OCI-M2 (cell line): ENCODE data around the gene ARHGDIA.
"Not testable (repeated sequence)": the region's sequence is repeated elsewhere in the genome, so short reads cannot be mapped to it uniquely, and the experiment has no call there.

Experiments used
- DNase-seq: peaks from one replicate; lab custom pipeline; 2025; ENCODE audit not compliant: unreplicated experiment; lab: John Stamatoyannopoulos, UW

The ARHGDIA gene

GRCh38 chr17:81844887-81845286 is 26.2 kb downstream of the ARHGDIA start:
- DNase-seq, result no peak

- DNase-seq, result no peak
Measured at GRCh38 chr17:81844327-81844851, 26.7 kb downstream of the ARHGDIA start.

- no peak for DNase-seq
Measured at GRCh38 chr17:81843713-81844326, 27.3 kb downstream of the ARHGDIA start.

DNA sequence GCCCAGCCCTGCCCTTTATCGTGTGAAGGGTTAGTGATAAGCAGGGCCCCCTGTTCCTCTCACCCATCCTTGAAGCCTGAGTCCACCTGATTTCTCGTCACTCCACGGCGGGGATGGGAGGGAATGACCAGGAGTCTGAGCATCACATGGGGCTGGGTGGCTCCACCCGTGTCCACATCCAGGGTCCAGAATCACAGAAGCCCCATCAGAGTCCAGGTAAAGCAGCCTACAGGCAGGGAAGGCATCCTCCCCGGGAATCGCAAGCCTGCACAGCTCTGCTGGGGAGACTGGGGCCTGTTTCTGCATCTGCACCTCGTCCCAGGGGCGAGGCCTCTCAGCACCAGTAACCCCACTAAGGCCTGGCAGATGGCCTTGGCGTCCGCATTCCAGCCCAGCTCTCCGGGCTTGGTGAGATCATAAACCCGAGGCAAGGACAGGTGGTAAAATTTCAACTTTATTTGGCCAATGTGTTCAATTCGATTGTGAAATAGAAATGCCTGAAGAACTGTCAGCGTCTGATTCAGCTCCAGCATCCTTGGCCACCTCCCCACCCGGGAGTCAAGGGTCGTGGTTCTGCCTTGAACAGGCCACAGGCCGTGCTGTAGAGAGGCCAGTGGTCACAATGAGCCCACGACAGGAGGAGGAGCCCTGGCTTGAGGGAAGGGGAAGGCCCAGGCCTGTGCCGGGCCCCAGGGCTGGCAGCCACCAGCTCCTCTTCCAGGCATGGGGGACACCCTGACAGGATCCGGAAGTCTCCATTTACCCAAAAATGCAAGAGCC is 28.2 kb downstream of the ARHGDIA start:
- DNase-seq, result no peak

GRCh38 chr17:81842378-81842724 is 28.8 kb downstream of the ARHGDIA start:
- no peak for DNase-seq

DNA sequence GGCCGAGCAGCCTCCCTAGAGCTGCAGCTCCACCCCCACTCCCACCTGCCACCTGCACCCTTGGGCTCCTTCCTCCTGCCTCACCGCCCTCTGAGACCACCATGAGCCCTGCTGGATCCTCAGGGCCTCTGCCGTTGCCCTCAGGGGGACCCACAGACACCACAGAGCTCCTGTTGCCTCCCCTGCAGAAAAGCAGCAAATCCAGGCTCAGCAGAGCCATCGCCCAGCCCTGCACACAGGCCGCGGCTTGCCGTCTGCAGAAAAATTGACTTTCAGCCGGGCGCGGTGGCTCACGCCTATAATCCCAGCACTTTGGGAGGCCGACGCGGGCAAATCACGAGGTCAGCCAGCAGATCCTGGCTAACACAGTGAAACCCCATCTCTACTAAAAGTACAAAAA is 29.3 kb downstream of the ARHGDIA start:
- no peak for DNase-seq

DNA sequence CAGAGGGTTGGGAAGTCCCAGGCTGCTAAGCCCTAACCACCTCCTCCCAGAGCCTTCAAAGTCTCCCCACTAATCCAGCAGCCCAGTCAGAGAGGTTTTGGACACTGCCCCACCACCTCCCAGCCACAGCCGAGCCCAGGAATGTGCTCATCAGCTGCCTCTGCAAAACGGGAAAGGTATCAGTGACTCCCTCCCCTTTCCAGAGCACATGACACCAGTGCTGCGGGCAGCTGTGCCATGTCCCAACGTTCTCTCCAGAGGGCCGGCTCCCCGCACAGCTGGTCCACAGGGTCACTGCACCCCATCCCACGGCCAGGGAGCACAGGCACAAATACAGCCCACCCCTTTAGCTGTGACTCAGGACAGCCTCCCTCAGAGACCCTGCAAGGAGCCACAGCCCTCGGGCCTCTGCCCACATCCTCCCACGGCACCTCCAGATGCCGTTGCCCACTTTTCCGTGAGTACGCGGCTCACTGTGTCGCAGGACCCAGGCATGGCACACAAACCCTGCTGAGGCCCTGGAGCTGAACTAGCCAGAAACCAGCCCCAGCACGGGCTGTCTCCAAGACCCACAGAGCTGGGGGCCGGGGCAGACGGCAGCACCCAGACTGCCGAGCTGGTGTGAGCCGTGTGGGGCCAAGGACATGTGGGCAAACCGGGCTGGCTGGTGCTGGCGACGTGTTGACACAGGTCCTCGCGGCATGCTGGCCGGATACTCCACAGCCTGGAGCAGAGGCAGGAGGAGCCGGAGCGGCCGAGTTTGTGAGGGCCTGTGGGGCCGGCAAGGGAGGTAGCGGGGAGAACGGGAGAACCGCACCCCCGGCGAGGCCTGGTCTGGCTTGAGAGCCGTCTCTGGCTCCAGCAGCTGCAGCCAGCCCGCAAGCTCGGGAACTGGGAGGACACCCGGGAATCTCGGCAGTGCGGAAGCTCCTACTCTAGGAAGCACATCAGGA is 30.0 kb downstream of the ARHGDIA start:
- no peak for DNase-seq

DNA sequence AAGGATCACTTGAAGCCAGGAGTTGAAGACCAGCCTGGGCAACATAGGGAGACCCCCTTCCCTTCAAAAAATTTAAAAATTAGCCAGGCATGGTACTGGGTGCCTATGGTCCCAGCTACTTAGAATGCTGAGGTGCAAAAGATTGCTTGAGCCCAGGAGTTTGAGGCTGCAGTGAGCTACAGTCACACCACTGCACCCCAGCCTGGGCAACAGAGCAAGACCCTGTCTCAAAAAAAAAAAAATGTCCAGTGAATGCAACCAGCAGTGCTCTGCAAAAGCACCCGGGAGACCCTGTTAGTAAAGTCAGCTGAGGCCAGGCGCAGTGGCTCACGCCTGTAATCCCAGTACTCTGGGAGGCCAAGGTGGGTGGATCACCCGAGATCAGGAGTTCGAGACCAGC is 31.1 kb downstream of the ARHGDIA start:
- not testable (repeated sequence) for DNase-seq

- DNase-seq, result no peak
Measured at GRCh38 chr17:81839301-81839700, 31.8 kb downstream of the ARHGDIA start.

- DNase-seq, result no peak
Measured at GRCh38 chr17:81838753-81839255, 32.3 kb downstream of the ARHGDIA start.

DNA sequence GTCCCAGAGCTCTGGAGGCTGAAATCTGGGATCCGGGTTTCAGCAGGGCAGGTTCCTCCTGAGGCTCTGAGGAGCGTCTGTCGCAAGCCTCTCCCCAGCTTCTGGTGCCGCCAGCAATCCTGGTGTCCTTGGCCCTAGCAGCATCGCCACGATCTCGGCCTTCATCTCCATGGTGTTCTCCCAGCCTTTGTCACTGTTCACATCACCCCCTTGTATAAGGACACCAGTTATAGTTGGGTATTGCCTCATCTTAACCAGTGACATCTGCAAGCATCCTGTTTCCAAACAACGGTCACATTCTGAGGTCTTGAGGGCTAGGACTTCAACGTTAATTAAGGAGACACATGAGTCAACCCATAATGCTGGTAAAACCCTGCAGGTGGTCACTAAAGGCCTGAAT is 33.5 kb downstream of the ARHGDIA start:
- DNase-seq, result no peak

DNA sequence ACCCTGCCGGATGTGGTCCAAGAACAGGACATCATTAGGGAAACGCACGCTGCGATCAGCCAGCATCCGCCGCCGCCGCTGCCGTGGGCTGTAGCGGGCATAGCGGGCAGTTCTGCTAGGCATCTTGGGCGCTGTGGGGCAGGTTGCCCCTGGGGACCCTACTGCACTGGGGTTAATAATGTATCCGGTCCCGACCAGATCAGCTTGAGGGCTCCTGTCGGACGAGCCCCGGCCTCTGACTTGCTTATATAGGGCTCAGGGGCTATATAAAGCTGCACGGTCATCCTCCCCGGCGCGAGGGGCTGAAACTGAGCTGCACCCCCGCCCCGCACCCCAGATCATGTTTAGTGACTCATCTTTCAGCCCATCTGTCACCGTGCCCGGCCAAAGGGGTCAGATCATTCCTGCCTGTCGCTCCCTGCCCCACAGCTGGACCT is 36.3 kb downstream of the ARHGDIA start, which contains the start of gene PPP1R27:
Gene PPP1R27 (minus strand): TSS at position 220 of the 437 bp plus-strand sequence. CDS start 97 bp downstream, at position 123.
- no peak for DNase-seq

- DNase-seq, result no peak
Measured at GRCh38 chr17:81833921-81834830, 37.0 kb downstream of the ARHGDIA start.

DNA sequence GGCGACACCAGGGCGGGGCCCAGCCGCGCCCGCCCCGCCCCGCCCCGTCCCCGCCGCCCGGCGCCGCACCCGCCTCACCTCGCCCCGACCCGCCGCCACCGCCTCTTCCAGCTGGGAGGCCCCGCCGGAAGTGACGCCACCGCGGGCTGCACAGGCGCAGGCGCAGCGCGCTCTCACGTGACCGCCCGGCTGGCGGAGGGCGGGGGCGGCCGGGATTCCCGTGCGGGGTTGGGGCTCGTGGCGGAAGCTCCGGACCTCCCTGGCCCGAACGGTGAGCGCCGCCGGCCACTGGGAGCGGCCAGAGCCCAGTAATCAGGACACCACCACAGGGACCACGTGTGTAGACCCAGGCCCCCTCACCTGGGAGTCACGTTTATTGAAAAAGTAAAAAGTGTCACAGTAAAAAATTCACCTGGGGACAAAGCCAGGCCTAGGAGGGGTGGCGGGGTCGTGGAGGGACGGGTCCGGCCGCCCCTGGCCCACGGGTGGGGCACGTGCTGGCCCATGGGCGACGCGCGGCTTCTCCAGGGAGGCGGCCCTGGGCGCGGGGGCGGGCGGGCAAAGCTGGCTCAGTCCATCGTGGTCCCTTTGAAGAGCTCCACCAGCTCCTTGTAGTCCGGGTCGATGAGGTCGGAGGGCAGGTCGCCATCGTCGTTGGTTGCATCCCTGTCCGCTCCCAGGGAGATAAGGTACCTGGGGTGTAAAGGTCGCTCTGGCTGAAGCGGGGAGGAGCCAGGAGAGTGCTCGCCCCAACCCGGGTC is 37.8 kb downstream of the ARHGDIA start, which contains the start of gene MCRIP1:
Gene MCRIP1 (minus strand): TSS at position 132 of the 761 bp plus-strand sequence. CDS start 8,785 bp downstream, outside the sequence.
- peak; percentile 9 for DNase-seq

GRCh38 chr17:81832608-81833159 is 38.5 kb downstream of the ARHGDIA start:
- DNase-seq, result no peak

- no peak for DNase-seq
Measured at GRCh38 chr17:81831957-81832607, 39.1 kb downstream of the ARHGDIA start.

- DNase-seq, result no peak
Measured at GRCh38 chr17:81831563-81831956, 39.6 kb downstream of the ARHGDIA start.

DNA sequence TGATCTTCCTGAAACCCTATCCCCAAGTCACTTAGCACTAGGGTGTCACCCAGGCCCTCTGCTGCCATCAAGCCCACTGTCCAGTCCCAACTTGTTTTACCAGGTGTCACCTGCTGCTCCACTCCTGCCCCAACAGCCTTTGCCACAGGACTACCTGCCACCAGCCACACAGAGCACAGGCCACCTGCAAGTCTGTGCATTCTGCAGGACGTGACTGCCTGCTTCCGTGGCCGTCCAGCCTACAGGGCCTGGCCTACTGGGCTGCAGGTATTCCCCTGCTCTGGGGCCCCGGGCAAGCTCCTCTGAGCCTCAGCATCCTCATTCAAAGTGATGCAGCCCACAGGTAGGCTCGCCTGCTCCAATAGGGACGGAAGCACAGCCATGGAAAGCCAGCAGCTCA is 41.3 kb downstream of the ARHGDIA start:
- DNase-seq, result no peak
